SK-N-SH treated with all-trans-retinoic acid at 6 μM for 48 hours (cell line): ENCODE measurements around the gene ZCCHC14.

Source experiments
- ATAC-seq: fragments of 200-7000 bp; cut with Tn5 transposase; 3 replicates; pipeline ENCODE4 v1.9.1; 2020; ENCODE audit warnings: mild to moderate bottlenecking, moderate library complexity
- ARNTL ChIP-seq: fragments of 450-650 bp; formaldehyde crosslinking; IDR thresholded peaks from 2 replicates; pipeline ENCODE4 v1.5.0; 2020; ENCODE audit warnings: low read depth, mild to moderate bottlenecking, moderate library complexity, borderline replicate concordance
- BACH2 ChIP-seq: fragments of 250-450 bp; sonication (Bioruptor Pico); IDR thresholded peaks from 2 replicates; pipeline ENCODE4 v1.9.0; 2021; ENCODE audit warnings: mild to moderate bottlenecking, borderline replicate concordance
- CSDC2 ChIP-seq: fragments of 250-450 bp; sonication (Bioruptor Pico); IDR thresholded peaks from 2 replicates; pipeline ENCODE4 v1.5.0; 2020; ENCODE audit warnings: mild to moderate bottlenecking, moderate library complexity
- ESRRG ChIP-seq: fragments of 250-450 bp; sonication (Bioruptor Pico); IDR thresholded peaks from 2 replicates; pipeline ENCODE4 v1.6.1; 2021; ENCODE audit warnings: mild to moderate bottlenecking
- GLIS3 ChIP-seq: fragments of 250-450 bp; sonication (Bioruptor Pico); IDR thresholded peaks from 2 replicates; pipeline ENCODE4 v1.5.0; 2020; ENCODE audit warnings: mild to moderate bottlenecking, moderate library complexity
- ISL1 ChIP-seq: fragments of 250-450 bp; sonication (Bioruptor Pico); IDR thresholded peaks from 2 replicates; pipeline ENCODE4 v2.1.2; 2022; ENCODE audit warnings: mild to moderate bottlenecking, moderate library complexity
- OSR1 ChIP-seq: fragments of 250-450 bp; sonication (Bioruptor Pico); IDR thresholded peaks from 2 replicates; pipeline ENCODE4 v1.8.0; 2022; ENCODE audit warnings: moderate library complexity, mild to moderate bottlenecking, inconsistent platforms
- POU6F1 ChIP-seq: fragments of 250-450 bp; sonication (Bioruptor Pico); IDR thresholded peaks from 2 replicates; pipeline ENCODE4 v1.8.0; 2021; ENCODE audit warnings: low read depth, mild to moderate bottlenecking, moderate library complexity, borderline replicate concordance
- PPARA ChIP-seq: fragments of 250-450 bp; sonication (Bioruptor Pico); IDR thresholded peaks from 2 replicates; pipeline ENCODE4 v1.5.0; 2020; ENCODE audit warnings: mild to moderate bottlenecking, borderline replicate concordance
- SNAI2 ChIP-seq: fragments of 250-450 bp; sonication (Bioruptor Pico); IDR thresholded peaks from 2 replicates; pipeline ENCODE4 v1.5.0; 2020; ENCODE audit warnings: mild to moderate bottlenecking, moderate library complexity
- TCF4 ChIP-seq: fragments of 250-450 bp; sonication (Bioruptor Pico); IDR thresholded peaks from 2 replicates; pipeline ENCODE4 v1.8.0; 2021; ENCODE audit warnings: mild to moderate bottlenecking, moderate library complexity, borderline replicate concordance
- TOX ChIP-seq: fragments of 250-450 bp; sonication (Bioruptor Pico); IDR thresholded peaks from 2 replicates; pipeline ENCODE4 v1.8.0; 2021; ENCODE audit warnings: mild to moderate bottlenecking, moderate library complexity, borderline replicate concordance
- ZC3H10 ChIP-seq: fragments of 250-450 bp; sonication (Bioruptor Pico); IDR thresholded peaks from 2 replicates; pipeline ENCODE4 v1.5.1; 2021; ENCODE audit warnings: mild to moderate bottlenecking, moderate library complexity
- ZFP3 ChIP-seq: fragments of 250-450 bp; sonication (Bioruptor Pico); IDR thresholded peaks from 2 replicates; pipeline ENCODE4 v1.5.0; 2020; ENCODE audit warnings: mild to moderate bottlenecking, moderate library complexity
- ZFP30 ChIP-seq: fragments of 450-650 bp; formaldehyde crosslinking; IDR thresholded peaks from 2 replicates; pipeline ENCODE4 v1.5.0; 2022; ENCODE audit warnings: mild to moderate bottlenecking, moderate library complexity
- ZNF70 ChIP-seq: fragments of 450-650 bp; formaldehyde crosslinking; IDR thresholded peaks from 2 replicates; pipeline ENCODE4 v1.5.0; 2020; ENCODE audit warnings: mild to moderate bottlenecking, moderate library complexity
- ZNF8 ChIP-seq: fragments of 450-650 bp; formaldehyde crosslinking; IDR thresholded peaks from 2 replicates; pipeline ENCODE4 v1.5.0; 2020; ENCODE audit warnings: mild to moderate bottlenecking, moderate library complexity
- TF ChIP-seq, protein P1 (sequence below): fragments of 250-450 bp; sonication (Bioruptor Pico); IDR thresholded peaks from 2 replicates; pipeline ENCODE4 v1.5.1; 2021; ENCODE audit warnings: mild to moderate bottlenecking, moderate library complexity
- TF ChIP-seq, protein P2 (sequence below): fragments of 250-450 bp; sonication (Bioruptor Pico); IDR thresholded peaks from 2 replicates; pipeline ENCODE4 v1.5.0; 2020; ENCODE audit warnings: mild to moderate bottlenecking, moderate library complexity
- TF ChIP-seq, protein P3 (sequence below): fragments of 250-450 bp; sonication (Bioruptor Pico); IDR thresholded peaks from 2 replicates; pipeline ENCODE4 v1.5.1; 2020; ENCODE audit warnings: low read depth, mild to moderate bottlenecking, moderate library complexity
- TF ChIP-seq, protein P4 (sequence below): fragments of 250-450 bp; sonication (Bioruptor Pico); IDR thresholded peaks from 2 replicates; pipeline ENCODE4 v1.8.0; 2020; ENCODE audit warnings: mild to moderate bottlenecking, moderate library complexity, borderline replicate concordance

ZCCHC14 gene

DNA sequence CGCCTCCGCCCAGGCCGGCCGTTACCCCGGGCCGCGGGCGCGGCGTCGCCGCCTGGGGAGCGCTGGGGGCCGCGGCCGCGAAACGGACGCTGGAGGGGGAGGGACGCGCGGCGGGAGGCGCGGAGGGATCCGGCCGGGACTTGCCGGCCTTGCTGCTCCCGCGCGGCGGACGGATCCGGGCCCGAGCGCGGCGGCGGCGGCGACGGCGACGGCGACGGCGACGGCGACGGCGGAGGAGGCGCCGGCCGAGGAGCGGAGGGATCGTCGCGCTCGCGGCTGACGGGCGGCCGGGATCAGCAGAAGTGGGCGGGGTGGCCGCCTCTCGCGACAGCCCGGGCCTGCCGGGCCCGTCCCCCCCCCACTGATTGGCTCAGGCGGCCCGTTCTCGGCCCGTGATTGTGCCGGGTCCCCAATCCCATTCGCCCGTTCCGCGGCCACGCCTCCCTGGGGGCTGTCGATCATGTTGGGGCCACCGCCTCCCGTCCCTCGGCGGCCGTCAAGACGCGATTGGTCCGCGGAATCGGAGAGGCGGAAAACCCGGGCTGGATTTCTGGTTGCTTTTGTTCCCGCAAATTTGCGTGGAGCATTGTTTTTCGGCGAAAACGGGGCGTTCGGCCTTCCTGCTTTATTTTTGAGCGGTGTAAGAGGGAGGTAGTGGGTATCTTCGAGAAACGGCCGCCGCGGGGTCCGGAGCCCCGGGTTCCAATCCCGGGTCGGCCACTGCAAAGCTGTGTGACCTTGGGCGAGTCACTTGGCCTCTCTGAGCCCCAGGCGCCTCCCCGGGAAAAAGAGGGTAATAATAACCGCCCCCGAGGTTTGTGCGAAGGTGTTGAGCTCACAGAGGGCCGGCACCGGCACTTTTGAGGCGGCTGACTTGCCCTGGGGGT lies at the start of gene ZCCHC14:
ZCCHC14 (minus strand) TSS at position 304 of the 887 bp plus-strand sequence. CDS start 786 bp downstream, outside the sequence.
- TF ChIP-seq OSR1 (CRISPR knock-in tag) (0 out of 2 replicates have a peak, but pooled peaks have one; percentile 22), GLIS3 (CRISPR knock-in tag) (peak; percentile 92; the same call in 1 of the 2 replicates), CSDC2 (CRISPR knock-in tag) (0 out of 2 replicates have a peak, but pooled peaks have one; percentile 13), TOX (no peak), BACH2 (CRISPR knock-in tag) (no peak), ZFP3 (CRISPR knock-in tag) (0 out of 2 replicates have a peak, but pooled peaks have one; percentile 17), ZNF8 (no peak), POU6F1 (CRISPR knock-in tag) (peak; percentile 42; the same call in 1 of the 2 replicates)
- TF ChIP-seq, protein P1, sequence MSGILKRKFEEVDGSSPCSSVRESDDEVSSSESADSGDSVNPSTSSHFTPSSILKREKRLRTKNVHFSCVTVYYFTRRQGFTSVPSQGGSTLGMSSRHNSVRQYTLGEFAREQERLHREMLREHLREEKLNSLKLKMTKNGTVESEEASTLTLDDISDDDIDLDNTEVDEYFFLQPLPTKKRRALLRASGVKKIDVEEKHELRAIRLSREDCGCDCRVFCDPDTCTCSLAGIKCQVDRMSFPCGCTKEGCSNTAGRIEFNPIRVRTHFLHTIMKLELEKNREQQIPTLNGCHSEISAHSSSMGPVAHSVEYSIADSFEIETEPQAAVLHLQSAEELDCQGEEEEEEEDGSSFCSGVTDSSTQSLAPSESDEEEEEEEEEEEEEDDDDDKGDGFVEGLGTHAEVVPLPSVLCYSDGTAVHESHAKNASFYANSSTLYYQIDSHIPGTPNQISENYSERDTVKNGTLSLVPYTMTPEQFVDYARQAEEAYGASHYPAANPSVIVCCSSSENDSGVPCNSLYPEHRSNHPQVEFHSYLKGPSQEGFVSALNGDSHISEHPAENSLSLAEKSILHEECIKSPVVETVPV (CRISPR knock-in tag) = peak; percentile 50; the same call in 1 of the 2 replicates
- ATAC-seq = peak; percentile 92

GRCh38 chr16:87541872-87542234 lies 49.0 kb upstream of the ZCCHC14 start:
- TF ChIP-seq, protein P2, sequence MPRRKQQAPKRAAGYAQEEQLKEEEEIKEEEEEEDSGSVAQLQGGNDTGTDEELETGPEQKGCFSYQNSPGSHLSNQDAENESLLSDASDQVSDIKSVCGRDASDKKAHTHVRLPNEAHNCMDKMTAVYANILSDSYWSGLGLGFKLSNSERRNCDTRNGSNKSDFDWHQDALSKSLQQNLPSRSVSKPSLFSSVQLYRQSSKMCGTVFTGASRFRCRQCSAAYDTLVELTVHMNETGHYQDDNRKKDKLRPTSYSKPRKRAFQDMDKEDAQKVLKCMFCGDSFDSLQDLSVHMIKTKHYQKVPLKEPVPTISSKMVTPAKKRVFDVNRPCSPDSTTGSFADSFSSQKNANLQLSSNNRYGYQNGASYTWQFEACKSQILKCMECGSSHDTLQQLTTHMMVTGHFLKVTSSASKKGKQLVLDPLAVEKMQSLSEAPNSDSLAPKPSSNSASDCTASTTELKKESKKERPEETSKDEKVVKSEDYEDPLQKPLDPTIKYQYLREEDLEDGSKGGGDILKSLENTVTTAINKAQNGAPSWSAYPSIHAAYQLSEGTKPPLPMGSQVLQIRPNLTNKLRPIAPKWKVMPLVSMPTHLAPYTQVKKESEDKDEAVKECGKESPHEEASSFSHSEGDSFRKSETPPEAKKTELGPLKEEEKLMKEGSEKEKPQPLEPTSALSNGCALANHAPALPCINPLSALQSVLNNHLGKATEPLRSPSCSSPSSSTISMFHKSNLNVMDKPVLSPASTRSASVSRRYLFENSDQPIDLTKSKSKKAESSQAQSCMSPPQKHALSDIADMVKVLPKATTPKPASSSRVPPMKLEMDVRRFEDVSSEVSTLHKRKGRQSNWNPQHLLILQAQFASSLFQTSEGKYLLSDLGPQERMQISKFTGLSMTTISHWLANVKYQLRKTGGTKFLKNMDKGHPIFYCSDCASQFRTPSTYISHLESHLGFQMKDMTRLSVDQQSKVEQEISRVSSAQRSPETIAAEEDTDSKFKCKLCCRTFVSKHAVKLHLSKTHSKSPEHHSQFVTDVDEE = no peak
- no peak for TF ChIP-seq ZFP30 (CRISPR knock-in tag)
- no peak for TF ChIP-seq PPARA (CRISPR knock-in tag)
- TF ChIP-seq, protein P3, sequence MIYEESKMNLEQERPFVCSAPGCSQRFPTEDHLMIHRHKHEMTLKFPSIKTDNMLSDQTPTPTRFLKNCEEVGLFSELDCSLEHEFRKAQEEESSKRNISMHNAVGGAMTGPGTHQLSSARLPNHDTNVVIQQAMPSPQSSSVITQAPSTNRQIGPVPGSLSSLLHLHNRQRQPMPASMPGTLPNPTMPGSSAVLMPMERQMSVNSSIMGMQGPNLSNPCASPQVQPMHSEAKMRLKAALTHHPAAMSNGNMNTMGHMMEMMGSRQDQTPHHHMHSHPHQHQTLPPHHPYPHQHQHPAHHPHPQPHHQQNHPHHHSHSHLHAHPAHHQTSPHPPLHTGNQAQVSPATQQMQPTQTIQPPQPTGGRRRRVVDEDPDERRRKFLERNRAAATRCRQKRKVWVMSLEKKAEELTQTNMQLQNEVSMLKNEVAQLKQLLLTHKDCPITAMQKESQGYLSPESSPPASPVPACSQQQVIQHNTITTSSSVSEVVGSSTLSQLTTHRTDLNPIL (CRISPR knock-in tag) = no peak
- TF ChIP-seq OSR1 (CRISPR knock-in tag) = no peak
- no peak for TF ChIP-seq BACH2 (CRISPR knock-in tag)
- TF ChIP-seq ISL1 = no peak
- TF ChIP-seq TCF4 (CRISPR knock-in tag) = no peak
- TF ChIP-seq ZFP3 (CRISPR knock-in tag) = no peak
- no peak for ATAC-seq

DNA sequence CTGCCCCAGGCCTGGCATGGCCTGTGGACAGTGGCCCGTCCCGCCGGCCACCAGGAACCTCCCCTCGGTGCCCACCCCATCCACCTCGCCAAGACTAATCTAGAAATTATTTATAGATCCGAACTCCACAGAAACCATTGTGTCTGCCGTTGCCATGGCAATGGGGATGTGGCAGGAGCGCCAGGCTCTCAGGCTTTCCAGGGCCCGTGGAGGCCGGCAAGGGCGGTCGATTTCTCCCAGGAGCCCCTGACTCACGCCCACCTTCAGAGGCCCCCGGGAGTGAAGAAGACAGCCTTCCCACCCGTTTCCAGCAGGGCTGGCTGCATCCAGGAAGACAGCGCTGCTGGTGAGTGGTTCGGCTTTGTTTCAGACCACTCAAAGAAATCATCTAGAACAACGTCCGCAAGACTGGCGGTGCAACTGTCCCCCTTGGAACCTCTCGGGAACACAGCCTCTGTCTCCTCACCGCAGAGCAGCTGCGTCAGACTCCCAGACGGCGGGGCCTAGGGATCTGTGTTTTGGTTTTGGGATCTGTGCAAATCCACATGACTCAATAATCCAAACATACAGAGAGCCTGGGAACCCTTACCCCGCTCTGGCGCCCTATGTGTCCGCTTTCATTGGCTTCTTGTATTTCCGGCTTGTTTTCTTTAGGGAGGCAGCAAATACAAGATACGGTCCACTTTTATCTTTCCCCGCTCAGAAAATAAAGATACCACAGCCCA lies 48.5 kb upstream of the ZCCHC14 start:
- no peak for ATAC-seq
- TF ChIP-seq ARNTL (no peak), GLIS3 (CRISPR knock-in tag) (no peak), ESRRG (CRISPR knock-in tag) (no peak), ZFP3 (CRISPR knock-in tag) (no peak), ISL1 (no peak), PPARA (CRISPR knock-in tag) (no peak), ZC3H10 (CRISPR knock-in tag) (no peak), ZNF8 (no peak), ZNF70 (no peak), SNAI2 (CRISPR knock-in tag) (no peak)
- TF ChIP-seq, protein P2 = no peak
- TF ChIP-seq, protein P3 (CRISPR knock-in tag) = no peak
- TF ChIP-seq, protein P4, sequence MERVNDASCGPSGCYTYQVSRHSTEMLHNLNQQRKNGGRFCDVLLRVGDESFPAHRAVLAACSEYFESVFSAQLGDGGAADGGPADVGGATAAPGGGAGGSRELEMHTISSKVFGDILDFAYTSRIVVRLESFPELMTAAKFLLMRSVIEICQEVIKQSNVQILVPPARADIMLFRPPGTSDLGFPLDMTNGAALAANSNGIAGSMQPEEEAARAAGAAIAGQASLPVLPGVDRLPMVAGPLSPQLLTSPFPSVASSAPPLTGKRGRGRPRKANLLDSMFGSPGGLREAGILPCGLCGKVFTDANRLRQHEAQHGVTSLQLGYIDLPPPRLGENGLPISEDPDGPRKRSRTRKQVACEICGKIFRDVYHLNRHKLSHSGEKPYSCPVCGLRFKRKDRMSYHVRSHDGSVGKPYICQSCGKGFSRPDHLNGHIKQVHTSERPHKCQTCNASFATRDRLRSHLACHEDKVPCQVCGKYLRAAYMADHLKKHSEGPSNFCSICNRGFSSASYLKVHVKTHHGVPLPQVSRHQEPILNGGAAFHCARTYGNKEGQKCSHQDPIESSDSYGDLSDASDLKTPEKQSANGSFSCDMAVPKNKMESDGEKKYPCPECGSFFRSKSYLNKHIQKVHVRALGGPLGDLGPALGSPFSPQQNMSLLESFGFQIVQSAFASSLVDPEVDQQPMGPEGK (CRISPR knock-in tag) = no peak
